ENCODE results near the gene SLK.
A peak's percentile ranks its signal among the peaks of the same experiment; 100 is the strongest.

SLK gene

GRCh38 chr10:103969857-103970627 lies 3.1 kb downstream of the SLK start:
- no peak for TF ChIP-seq CTCF (IDR thresholded peaks at IDR 0.05; ENCODE audit: low read length, missing control alignments)
- DNase-seq (ENCODE audit: low read depth), result no peak
- peak overlapping the region; percentile 78 for H3K4me3 ChIP-seq (replicated peaks; ENCODE audit: low read depth, low read length)

GRCh38 chr10:103975169-103975568 lies 8.2 kb downstream of the SLK start:
- TF ChIP-seq CTCF (IDR thresholded peaks at IDR 0.05; ENCODE audit: low read length, missing control alignments), result no peak

GRCh38 chr10:103977204-103977603 lies 10.3 kb downstream of the SLK start:
- no peak for TF ChIP-seq CTCF (IDR thresholded peaks at IDR 0.05; ENCODE audit: low read length, missing control alignments)
- no peak overlapping the region for H3K4me3 ChIP-seq (replicated peaks; ENCODE audit: low read depth, low read length)
- no peak for DNase-seq (ENCODE audit: low read depth)

More at GRCh38 chr10:103975169-103975568, 8.2 kb downstream of the SLK start:
- DNase-seq (ENCODE audit: low read depth), result no peak
- H3K4me3 ChIP-seq (replicated peaks; ENCODE audit: low read depth, low read length), result no peak overlapping the region

- no peak for TF ChIP-seq CTCF (IDR thresholded peaks at IDR 0.05; ENCODE audit: low read length, missing control alignments)
- H3K4me3 ChIP-seq (replicated peaks; ENCODE audit: low read depth, low read length), result no peak overlapping the region
- DNase-seq (ENCODE audit: low read depth), result no peak
Measured at GRCh38 chr10:103979530-103979929, 12.6 kb downstream of the SLK start.

- H3K4me3 ChIP-seq (replicated peaks; ENCODE audit: low read depth, low read length), result no peak overlapping the region
- no peak for DNase-seq (ENCODE audit: low read depth)
- TF ChIP-seq CTCF (IDR thresholded peaks at IDR 0.05; ENCODE audit: low read length, missing control alignments), result no peak
Measured at GRCh38 chr10:103980288-103980906, 13.5 kb downstream of the SLK start.

- peak; percentile 18 for DNase-seq (ENCODE audit: low read depth)
- peak; percentile 24 for TF ChIP-seq CTCF (IDR thresholded peaks at IDR 0.05; ENCODE audit: low read length, missing control alignments)
- no peak overlapping the region for H3K4me3 ChIP-seq (replicated peaks; ENCODE audit: low read depth, low read length)
Measured at GRCh38 chr10:103982639-103983038, 15.7 kb downstream of the SLK start.
